ENCODE measurements around the gene MED28.
"Not testable (repeated sequence)": the region's sequence is repeated elsewhere in the genome, so short reads cannot be mapped to it uniquely, and the experiment has no call there.

Gene MED28

DNA sequence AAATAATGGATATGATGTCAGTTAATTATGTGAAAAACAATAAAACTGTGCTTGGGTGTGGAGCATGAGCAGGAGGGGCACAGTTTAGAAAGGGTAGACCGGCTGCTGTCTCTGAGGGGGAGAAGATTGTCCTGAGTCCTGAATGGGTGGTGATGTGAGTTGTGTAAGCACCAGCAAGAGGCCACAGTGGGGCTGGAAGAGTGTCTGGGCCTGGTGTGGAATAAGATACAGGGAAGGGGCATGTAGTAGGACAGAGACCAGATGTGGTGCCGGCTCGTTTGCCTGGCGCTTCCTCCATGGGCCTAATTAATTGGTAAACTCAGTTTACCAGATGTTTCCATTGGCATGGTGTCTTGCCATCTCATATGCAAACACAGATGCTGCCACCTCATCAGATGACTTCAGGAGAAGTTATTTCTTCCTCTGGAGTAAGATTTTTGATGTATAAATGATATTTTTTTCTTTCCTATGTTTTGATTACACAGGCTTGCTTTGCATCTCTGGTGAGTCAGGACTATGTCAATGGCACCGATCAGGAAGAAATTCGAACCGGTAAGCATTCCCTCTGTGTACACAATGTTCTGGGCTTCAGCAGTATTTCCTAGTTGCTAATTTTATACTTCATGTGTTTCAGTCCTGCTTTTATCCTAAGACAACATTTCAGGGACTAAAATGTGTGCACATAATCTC, 5.1 kb downstream of the MED28 start:
- no peak for DNase-seq

DNA sequence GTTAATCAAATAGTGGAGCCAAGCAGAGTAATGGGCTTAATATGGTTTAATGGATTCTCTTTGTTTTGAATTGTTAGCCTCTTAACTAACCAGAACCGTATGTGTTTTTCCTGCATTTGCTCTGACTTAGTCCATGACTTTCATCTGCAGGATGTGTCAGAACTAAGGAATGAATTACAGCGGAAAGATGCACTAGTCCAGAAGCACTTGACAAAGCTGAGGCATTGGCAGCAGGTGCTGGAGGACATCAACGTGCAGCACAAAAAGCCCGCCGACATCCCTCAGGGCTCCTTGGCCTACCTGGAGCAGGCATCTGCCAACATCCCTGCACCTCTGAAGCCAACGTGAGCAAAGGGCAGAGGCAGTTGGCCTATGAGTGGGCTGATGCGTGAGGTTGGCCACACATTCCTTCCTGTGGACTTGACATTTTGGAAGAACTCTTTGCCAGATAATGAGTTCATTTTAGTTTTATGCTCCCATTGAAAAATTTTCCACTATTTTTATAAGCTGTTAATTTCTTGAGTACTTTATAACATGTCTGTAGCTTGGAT, 9.1 kb downstream of the MED28 start:
- no peak for DNase-seq

DNA sequence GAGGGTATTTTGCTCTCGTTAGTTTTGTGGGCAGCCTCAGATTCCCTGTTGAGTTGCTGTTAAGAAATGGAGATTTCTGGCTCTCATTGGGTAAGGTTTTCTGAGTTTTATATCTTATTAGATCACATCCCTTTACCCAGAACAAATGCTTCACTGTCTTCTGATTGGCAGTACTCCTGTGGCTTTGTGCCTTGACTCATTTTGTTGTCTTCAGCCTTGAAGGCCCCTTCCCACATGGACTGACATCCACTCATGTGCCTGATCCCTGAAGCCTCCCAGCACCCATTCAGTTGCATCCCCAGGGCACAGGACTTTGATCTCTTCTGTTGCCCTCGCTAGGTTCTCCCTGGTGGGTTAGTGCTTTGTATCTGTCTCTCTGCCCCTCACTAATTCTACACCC, 10.4 kb downstream of the MED28 start:
- DNase-seq = no peak

DNA sequence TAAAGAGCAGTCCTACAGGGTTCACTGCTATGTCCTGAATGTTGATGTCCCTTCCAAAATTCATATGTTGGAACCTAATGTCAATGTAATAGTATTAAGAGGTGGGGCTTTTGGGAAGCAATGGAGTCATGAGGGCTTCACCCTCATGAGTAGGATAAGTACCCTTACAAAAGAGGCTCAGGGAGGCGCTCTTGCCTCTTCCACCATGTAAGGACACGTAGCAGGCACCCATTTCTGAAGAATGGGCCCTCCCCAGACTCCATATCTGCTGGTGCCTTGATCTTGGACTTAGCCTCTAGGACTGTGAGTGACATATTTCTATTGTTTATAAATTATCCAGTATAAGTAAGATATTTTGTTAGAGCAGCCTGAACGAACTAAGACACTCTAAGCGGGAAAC, 15.8 kb downstream of the MED28 start:
- no peak for DNase-seq

DNA sequence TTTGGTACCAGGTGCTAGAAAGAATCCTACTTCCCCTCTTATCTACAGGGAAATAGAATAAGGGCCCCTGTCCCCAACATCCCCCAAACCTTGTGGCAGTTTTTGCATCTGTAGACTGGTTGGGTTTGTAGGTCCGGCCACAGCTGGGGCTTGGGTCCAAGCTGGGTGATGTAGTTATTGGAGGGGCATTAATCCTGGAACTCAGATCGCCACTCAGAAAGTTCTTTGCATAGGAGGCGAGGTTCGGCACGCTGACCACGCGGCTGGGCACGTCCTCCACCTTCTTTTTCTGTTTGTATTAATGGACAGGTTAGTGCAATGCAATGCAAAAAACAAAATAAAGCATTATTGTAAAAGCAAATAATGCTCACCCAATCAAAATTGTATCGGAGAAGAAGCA, 19.2 kb downstream of the MED28 start:
- DNase-seq = no peak

DNA sequence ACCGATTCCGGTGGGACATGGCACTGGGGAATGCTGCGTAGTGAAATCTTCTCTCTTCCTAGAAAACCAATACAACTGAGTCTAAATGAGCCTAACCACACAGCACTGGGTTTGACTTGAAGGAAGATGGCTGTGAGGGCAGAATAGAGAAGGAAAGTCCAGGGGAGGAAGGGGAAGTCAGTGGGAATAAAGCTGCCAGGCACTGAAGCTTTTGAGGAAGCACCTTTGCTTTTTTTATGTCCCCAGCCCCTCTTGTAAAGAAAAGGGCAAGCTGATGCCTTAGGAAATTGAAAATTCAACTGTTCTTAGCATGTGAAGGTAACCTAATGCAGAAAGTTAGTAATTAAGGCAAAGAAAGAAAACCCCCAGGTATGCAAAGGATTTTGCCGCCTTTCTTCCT, 20.6 kb downstream of the MED28 start:
- DNase-seq = no peak

DNA sequence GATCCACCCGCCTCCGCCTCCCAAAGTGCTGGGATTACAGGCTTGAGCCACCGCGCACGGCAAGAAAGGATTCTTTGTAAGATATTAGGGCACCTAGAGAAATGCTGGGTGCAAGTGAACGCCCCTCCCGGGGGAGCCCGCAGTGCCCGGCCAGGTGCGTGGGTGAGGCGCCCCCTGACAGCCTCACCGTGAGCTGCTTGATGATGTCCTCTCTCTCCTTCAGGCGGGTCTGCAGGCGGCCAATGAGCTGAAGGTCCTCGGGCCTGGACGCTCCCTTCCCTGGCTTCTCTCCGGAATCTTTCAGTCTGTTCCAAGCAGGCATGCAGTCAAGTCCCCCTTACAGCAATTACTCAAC, 21.9 kb downstream of the MED28 start:
- no peak for DNase-seq

DNA sequence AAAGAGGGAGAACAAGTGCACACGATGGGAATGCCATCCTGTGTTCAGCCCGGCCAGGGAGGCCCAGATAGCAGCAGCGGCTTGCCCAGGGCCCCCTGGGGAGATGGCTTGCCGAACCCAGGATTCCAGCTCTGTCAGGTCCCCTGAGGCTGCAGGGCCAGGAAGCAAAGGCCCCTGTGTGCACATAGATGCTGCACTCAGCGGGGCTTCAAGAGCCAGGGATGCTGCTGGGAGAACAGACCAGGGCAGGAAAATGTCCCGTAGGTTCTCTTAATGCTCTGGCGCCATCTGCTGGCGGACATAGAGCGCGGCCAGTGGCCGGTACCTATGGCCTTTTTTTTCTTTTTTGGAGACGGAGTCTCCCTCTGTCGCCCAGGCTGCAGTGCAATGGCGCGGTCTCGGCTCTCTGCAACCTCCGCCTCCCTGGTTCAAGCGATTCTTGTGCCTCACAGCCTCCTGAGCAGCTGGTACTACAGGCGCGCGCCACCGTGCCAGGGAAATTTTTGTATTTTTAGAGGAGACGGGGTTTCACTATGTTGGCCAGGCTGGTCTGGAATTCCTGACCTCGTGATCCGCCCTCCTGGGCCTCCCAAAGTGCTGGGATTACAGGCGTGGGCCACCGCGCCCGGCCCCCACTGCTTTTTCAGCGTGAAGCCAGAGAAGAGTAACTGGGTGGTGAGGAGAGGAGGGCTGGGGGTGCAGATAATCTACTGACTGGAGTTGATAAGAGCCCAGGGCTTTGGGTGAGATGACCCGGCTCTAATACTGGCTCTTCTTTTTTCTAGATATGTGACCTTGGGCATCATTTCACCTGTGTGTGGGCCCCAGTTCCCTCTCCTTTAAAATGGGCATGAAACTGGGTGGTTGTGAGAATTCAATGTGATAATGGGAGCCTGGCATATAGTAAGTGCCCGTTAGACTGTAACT, 22.5 kb downstream of the MED28 start:
- DNase-seq = peak; percentile 16 to 43

DNA sequence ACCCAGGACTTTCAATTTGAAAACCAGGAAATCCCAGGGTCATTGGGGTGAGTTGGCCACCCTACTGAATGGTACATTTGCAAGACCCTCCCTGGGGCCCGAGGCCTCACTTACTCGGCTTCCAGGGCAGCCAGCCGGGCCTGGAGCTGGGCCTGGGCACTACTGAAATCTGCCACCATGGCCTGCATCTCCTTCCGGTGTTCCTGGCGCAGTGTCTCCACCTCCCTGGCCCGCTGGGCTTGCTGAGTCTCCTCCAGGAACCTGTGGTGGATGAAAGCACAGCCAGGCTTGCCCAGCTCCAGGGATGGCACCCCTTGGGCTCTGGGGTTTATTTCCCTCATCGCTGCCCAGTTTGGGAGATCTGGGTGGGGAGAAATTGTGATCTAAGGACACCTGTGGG, 24.7 kb downstream of the MED28 start:
- DNase-seq = no peak

DNA sequence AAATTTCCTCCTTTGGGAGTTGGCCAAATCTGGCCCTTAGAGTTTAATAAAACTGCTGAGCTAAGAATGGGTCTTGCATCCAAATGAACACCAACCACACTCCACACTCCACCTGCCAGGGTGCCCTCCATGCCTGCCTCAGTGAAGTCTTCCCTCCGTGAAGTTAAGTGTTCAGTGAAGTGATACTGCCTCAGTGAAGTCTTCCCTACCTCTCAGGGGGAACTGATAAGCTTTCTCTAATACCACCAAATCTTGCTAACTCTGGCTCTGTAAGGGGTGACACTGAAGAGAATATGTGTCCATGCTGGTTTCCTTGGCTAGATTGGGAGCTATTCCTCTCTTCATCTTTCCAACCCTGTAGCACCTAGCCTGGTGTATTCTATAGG, 27.9 kb downstream of the MED28 start:
- DNase-seq = no peak

DNA sequence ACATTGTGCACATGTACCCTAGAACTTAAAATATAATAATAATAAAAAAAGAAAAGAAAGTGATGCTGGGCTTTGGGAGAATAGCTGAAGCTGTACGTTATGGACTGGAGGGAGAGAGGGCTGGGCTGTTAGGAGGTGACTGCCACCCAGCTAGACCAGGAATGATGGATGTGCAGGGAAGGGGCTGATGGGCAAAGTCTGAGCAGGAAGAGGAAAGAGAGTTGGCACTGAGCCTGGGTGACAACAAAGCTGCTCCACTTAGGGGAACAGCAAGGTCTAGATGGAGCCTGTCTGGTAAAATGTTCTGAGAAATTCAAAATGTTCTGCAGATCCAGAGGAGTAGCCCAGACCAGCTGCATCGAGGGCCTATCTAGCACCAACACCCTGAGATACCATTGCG, 32.3 kb downstream of the MED28 start:
- DNase-seq = no peak

DNA sequence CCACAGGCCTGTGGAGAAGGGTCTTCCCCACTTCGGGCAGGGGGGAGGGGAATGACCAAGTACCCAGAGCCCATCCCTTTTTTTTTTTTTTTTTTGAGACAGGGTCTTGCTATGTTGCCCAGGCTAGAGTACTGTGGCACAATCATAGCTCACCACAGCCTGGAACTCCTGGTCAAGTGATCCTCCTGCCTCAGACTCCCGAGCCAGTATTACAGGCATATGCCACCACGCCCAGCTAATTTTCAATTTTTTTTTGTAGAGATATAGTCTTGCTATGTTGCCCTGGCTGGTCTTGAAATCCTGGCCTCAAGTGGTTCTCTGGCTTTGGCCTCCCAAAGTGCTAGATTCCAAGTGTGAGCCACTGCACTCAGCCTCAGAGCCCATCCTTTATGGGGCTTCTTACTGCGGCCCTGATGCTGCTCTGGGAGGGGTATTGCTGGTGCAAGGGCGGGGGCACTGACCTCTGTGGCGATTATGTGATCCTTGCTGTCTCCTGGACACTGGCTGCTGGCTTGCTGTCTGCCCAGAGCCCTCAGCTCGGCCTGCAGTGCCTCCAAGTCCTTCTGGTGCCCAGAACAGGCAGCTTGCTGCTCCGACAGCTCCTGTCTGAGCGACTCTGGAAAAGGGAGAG, 32.9 kb downstream of the MED28 start:
- no peak for DNase-seq

DNA sequence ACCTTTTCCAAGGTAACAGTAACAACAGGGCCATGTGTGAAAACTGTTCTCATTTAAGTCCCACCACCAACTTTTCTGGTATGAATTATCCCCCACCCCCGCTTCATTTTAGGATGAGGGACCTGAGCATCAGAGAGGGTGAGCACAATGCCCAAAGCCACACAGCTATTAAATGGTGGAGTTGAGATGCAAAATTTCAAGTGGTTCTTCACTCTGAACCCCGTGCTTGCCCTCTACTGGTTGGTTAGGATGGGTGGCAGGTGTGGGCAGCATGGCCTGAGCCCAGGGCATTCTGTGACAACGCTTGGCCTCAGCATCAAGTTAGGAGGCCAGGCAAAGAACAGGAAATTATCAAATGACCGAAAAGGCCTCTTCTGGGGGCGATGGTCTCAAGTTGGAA, 33.5 kb downstream of the MED28 start:
- no peak for DNase-seq

DNA sequence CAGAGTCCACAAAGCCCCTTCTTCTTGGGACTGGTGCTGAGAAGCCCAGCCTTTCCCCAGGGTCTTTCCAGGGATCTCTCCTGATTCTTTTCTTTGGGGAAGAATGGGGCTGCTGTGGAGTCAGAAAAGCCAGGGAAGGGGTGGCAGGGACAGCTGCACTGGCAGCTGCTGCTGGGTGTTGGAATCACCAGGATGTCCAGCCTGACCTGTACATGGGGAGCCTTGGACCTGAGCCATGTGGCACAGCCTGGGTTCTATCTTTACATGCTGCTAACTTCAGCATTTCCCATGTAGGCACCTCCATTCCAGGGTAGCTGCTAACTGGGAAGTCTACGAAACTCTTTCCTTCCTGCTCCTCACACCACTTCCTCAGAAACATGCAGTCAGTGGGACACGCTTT, 36.0 kb downstream of the MED28 start:
- DNase-seq = no peak

DNA sequence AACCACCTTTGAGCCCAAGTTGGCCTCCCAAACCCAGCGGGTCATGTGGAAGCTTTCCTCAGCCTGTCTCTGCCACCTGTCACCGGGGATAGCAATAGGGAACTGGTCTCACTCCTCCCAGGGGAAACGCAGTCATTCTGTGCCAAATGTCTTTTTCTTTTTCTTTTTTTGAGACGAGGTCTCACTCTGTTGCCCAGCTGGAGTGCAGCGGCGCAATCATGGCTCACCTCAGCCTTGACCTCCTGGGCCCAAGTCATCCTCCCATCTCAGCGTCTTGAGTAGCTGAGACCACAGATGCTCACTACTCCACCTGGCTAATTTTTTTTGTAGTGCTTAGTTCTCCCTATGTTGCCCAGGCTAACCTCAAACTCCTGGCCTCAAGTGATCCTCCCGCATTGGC, 40.3 kb downstream of the MED28 start:
- no peak for DNase-seq

DNA sequence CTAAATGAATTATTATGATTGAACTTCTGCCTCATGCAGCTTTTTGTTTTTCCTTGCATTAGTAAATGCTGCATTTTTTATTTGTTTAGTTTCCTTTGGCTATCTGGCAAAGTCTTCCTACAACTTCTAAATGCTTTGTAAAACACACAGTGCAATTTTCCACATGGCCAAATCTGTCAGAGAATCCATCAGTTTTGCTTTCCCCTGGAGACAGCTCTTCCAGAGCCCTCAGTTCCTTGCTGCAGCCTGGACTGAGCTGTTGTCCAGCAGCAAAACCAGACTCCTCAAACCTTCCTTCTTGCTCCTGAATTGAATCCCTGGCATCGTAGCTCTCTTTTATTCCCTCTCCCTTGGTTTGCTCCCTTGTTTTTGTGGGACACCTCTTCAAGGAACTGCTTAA, 42.6 kb downstream of the MED28 start:
- no peak for DNase-seq

DNA sequence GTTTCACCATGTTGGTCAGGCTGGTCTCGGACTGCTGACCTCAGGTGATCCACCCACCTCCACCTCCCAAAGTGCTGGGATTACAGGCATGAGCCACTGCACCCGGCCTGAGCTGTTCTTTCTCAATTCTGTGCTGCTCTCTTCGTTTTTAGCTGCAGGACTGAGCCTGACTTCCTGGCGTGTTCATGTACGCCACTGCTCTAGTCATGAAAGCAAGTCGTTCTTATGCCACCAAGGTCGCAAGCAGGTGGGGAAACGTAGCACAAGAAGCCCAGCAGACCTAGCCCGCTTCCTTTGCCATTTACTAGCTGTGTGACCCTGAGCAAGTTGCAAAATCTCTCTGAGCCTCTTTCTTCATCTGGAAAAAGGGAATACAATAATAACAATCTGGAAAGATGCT, 43.4 kb downstream of the MED28 start:
- no peak for DNase-seq

DNA sequence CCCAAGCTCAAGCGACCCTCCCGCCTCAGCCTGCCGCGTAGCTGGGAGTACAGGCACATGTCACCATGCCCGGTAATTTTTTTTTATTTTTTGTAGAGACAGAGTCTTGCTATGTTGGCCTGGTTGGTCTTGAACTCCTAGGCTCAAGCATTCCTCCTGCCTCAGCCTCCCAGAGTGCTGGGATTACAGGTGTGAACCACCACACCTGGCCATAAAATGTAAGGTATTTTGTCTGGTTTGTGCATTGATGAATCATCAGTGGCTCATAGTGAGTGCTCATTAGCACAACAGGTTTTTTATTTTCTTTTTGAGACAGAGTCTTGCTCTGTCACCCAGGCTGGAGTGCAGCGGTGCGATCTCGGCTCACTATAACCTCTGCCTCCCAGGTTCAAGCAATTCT, 44.8 kb downstream of the MED28 start:
- not testable (repeated sequence) for DNase-seq

DNA sequence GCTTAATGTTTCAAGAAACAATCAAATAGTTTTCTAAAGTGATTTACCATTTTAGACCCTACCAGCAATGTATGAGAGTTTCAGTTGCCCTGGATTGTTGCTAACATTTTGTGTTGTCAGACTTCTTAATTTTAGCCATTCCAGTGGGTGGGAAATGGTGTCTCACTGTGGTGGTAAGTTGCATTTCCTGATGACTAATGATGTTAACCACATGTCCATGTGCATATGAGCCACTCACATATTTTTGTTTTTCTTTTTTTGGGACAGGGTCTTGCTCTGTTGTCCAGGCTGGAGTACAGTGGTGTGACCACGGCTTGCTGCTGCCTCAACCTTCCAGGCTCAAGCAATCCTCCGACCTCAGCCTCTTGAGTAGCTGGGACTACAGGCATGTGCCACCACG, 48.3 kb downstream of the MED28 start:
- DNase-seq = no peak

DNA sequence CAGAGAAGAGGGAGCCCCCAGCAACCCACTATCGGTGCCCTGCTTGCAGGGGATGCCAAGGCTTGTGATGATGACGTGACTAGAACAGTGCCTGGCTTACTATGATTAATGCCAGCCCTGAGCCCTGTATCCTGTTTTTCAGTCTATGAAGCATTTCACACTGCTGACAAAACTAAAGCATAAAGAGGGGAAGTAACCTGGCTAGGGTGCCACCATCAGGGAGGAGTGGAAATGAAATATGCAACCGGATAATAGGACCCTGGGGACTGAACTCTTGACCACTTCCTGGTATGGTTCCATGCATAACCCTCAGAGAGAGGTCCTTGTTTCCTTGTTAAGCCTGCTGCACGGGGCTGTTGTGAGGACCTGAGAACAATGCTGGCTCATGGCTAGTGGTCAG, 50.3 kb downstream of the MED28 start:
- DNase-seq = no peak

DNA sequence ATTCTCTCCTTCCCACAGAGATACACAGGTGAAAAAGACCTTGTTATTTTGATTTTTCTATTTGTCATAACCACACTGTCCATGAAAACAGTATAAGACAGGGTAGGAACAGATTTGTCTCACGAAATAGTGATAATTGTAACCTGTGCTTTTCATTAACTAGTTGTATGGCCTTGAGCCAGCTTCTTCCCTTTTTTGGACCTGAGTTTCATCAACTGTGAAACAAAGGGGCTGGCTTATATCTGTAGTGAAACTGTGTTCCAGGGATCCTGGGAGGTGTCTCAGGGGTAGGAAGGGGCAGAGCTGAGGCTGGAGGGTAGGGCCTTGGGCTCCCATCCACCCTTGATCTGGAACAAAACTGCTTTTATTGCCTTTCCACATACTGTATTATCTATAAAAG, 50.9 kb downstream of the MED28 start:
- DNase-seq = no peak

DNA sequence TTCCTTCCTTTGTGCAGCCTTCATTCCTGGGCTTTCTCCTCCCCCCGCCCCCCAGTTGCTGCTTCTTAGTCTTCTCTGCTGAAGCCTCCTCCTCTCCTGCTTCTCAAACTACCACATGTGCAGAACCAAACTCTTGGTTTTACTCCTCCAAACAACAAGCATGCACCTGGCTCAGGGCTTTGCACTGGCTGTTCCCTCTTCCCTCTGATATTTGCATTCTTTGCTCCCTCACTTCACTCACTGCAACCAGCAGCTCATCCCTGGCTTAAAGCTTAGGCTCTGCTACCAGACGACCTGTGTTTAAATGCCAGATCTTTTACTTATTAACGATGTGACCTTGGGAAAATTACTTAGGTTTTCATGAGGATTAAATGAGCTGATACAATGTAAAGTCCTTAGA, 51.4 kb downstream of the MED28 start:
- DNase-seq = no peak

DNA sequence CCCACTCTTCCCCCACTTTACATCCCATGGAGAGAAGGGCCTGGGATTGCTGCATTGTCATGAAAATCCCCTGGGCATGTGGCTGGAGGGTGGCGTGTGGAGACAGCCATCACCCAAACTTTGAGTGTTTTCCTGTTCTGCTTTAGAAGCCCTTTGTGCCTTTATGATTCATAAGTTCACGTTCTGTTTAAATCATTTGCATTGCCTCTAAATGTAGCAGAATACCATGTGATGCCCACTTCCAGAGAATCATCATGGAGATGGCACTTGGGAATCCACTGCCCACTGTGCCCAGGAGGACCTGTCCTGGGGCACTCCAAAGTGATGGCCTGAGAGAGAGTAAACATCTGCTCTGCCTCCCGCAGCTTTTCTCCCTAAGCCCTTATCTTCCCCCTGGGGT, 52.8 kb downstream of the MED28 start:
- DNase-seq = no peak

DNA sequence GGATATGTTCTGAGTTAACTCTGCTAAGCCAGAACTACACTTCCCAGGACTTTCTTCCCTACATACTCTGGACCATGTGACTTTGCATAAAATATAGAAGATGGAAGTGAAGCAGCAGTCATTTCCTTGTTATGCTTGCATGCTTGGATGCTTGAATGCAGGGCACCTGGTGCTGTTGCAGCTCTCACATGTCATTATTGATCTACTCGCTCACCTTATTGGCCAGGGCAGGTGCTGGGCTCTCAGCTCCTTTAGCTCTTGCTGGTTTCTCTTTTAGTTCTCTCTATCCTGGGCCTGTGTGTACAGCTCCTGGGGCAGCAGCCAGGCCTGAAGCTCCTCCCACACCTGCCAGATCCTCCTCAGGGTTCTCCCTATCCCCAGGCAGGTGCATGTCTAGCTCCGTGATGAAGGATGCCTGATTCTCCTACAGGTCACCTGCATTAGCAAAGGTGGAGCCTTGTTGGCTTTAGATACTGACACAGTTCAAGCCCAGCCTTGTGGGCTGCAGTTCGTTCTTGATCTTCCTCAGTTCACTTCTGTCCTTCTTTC, 53.3 kb downstream of the MED28 start:
- no peak for DNase-seq
